Hepatocyte (in vitro differentiated cells): ENCODE measurements around the gene WDR11. TPM values are rescaled to one million over a fixed set of nuclear protein-coding genes. Genes with fewer than 3 reads are reported as not detected.
"Not testable (repeated sequence)": the region's sequence is repeated elsewhere in the genome, so short reads cannot be mapped to it uniquely, and the experiment has no call there.

ENCODE experiments used
- DNase-seq: peaks from one replicate; pipeline ENCODE4 v3.0.0-alpha.2; 2016; ENCODE audit warnings: low spot score
- H2AFZ ChIP-seq: fragments of 200-600 bp; sonication (generic); 2 replicates; pipeline ENCODE4 v1.6.0; 2016; ENCODE audit warnings: antibody characterized with exemption, mild to moderate bottlenecking
- H3K27ac ChIP-seq: fragments of 200-600 bp; sonication (generic); 2 replicates; pipeline ENCODE4 v1.5.1; 2016; ENCODE audit warnings: mild to moderate bottlenecking
- H3K27me3 ChIP-seq: fragments of 200-600 bp; sonication (generic); 2 replicates; pipeline ENCODE4 v1.6.1; 2016
- H3K36me3 ChIP-seq: fragments of 200-600 bp; sonication (generic); replicated peaks from 2 replicates; pipeline ENCODE4 v1.5.1; 2016; ENCODE audit warnings: low read depth; ENCODE audit not compliant: insufficient read depth
- H3K4me1 ChIP-seq: fragments of 200-600 bp; sonication (generic); 2 replicates; pipeline ENCODE4 v1.5.1; 2016; ENCODE audit warnings: mild to moderate bottlenecking, moderate library complexity; ENCODE audit not compliant: insufficient read depth
- H3K4me2 ChIP-seq: fragments of 200-600 bp; sonication (generic); 2 replicates; pipeline ENCODE4 v1.6.0; 2016
- H3K4me3 ChIP-seq: fragments of 200-600 bp; sonication (generic); 2 replicates; pipeline ENCODE4 v1.5.1; 2016; ENCODE audit warnings: mild to moderate bottlenecking
- H3K79me2 ChIP-seq: fragments of 200-600 bp; sonication (generic); 2 replicates; pipeline ENCODE4 v1.6.0; 2017; ENCODE audit warnings: mild to moderate bottlenecking
- H3K9me2 ChIP-seq: fragments of 200-600 bp; sonication (generic); replicated peaks from 2 replicates; pipeline ENCODE4 v1.6.0; 2017; ENCODE audit warnings: mild to moderate bottlenecking; ENCODE audit not compliant: insufficient read depth
- H3K9me3 ChIP-seq: fragments of 200-600 bp; sonication (generic); 2 replicates; pipeline ENCODE4 v1.5.1; 2016; ENCODE audit warnings: low read depth, mild to moderate bottlenecking
- H4K20me1 ChIP-seq: fragments of 200-600 bp; sonication (generic); 2 replicates; pipeline ENCODE4 v1.6.0; 2016; ENCODE audit warnings: mild to moderate bottlenecking; ENCODE audit not compliant: insufficient read depth, poor library complexity, severe bottlenecking
- EZH2 ChIP-seq: fragments of 200-600 bp; sonication (generic); IDR thresholded peaks from 2 replicates; pipeline ENCODE4 v1.6.1; 2016; ENCODE audit warnings: antibody characterized with exemption, mild to moderate bottlenecking, borderline replicate concordance
- EZH2phosphoT487 ChIP-seq: fragments of 200-600 bp; sonication (generic); IDR thresholded peaks from one replicate; pipeline ENCODE4 v1.6.1; 2018; ENCODE audit warnings: antibody characterized with exemption, mild to moderate bottlenecking, low read depth, moderate library complexity; ENCODE audit not compliant: unreplicated experiment, severe bottlenecking
- WGBS: methylation state at CpG from one replicate; pipeline ENCODE4 v1.1.6; 2016; ENCODE audit warnings: low lambda C conversion rate; ENCODE audit errors: missing lambda C conversion rate; 5-methylcytosine and 5-hydroxymethylcytosine counted together
- polyA plus RNA-seq: library from polyadenylated mRNA; unstranded; fragments of >200 nt; fragmentation: Nextera tagmentation; extraction: Ambion mirVana; gene quantifications from 2 replicates; pipeline ENCODE4 v1.2.1, GENCODE V29; 2016
- total RNA-seq: library from RNA; depleted of rRNA; stranded (reverse); fragments of >200 nt; gene quantifications from 2 replicates; pipeline ENCODE4 v1.2.3, GENCODE V29; 2014
- TF ChIP-seq, protein P1 (sequence below): fragments of 200-600 bp; sonication (generic); IDR thresholded peaks from 2 replicates; pipeline ENCODE4 v1.5.1; 2016; ENCODE audit warnings: antibody characterized with exemption, mild to moderate bottlenecking; ENCODE audit not compliant: poor library complexity

Gene WDR11
- total and polyA plus RNA-seq, 2 experiments from 2014 or later = 25.9 to 66.6 TPM

DNA sequence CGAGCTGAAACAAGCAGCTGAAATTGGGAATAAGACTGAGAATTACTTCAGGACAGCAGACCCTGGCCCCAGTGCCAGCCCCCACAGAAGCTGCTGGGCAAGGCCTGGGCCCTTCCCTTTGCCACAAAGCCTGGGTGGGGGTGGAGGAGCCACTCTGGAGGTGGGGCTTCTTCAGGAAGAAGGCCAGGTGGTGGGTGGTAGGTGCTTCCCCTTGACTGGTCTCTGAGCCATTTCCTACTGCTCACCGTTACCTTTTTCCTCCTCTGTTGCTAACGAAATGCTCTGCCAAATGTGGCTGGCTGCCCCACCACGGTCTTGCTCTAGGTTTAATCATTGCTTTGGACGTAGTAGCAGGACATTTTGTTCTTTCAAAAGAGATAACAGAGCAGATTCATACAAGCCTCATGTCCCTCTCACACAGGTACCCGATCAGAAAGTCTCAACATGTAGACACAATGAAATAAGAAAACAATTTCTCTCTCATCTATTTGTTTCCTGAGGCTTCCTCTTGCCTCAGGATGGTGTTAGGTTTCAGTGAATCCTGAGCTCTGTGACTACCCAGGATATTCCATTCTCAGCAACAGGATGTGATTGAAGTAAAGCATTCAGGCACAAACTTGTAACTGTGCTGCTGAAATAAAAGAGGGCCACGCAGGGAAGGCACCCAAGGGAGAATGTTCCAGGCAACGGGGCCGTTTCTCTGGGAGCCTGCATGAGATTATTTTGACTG, 66.5 kb downstream of the WDR11 start:
- WGBS = 93% methylated on average over 9 of the region's 9 CpGs
- Histone ChIP-seq H3K27me3 (no peaks in the 10 kb centered on the region), H4K20me1 (no peaks in the 10 kb centered on the region), H3K9me3 (no peaks in the 10 kb centered on the region), H3K4me3 (no peak overlapping the region), H3K9me2 (no peaks in the 10 kb centered on the region), H3K36me3 (no peaks in the 10 kb centered on the region), H3K79me2 (no peaks in the 10 kb centered on the region), H2AFZ (no peak overlapping the region), H3K4me1 (no peaks in the 10 kb centered on the region), H3K27ac (no peak overlapping the region), H3K4me2 (no peak overlapping the region)
- DNase-seq = no peak
- TF ChIP-seq EZH2phosphoT487 = no peak
- no peak for TF ChIP-seq EZH2
- TF ChIP-seq, protein P1, sequence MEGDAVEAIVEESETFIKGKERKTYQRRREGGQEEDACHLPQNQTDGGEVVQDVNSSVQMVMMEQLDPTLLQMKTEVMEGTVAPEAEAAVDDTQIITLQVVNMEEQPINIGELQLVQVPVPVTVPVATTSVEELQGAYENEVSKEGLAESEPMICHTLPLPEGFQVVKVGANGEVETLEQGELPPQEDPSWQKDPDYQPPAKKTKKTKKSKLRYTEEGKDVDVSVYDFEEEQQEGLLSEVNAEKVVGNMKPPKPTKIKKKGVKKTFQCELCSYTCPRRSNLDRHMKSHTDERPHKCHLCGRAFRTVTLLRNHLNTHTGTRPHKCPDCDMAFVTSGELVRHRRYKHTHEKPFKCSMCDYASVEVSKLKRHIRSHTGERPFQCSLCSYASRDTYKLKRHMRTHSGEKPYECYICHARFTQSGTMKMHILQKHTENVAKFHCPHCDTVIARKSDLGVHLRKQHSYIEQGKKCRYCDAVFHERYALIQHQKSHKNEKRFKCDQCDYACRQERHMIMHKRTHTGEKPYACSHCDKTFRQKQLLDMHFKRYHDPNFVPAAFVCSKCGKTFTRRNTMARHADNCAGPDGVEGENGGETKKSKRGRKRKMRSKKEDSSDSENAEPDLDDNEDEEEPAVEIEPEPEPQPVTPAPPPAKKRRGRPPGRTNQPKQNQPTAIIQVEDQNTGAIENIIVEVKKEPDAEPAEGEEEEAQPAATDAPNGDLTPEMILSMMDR = no peak

DNA sequence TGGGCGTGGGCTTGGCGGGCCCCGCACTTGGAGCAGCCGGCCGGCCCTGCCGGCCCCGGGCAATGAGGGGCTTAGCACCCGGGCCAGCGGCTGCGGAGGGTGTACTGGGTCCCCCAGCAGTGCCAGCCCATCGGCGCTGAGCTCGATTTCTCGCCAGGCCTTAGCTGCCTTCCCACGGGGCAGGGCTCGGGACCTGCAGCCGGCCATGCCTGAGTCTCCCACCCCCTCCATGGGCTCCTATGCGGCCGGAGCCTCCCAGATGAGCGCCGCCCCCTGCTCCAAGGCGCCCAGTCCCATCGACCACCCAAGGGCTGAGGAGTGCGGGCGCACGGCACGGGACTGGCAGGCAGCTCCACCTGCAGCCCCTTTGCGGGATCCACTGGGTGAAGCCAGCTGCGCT, 72.7 kb downstream of the WDR11 start:
- H3K4me1 ChIP-seq, H3K27ac ChIP-seq, H3K36me3 ChIP-seq, H4K20me1 ChIP-seq, H2AFZ ChIP-seq, H3K27me3 ChIP-seq, H3K4me2 ChIP-seq, H3K79me2 ChIP-seq, H3K4me3 ChIP-seq, H3K9me2 ChIP-seq, DNase-seq, H3K9me3 ChIP-seq: not testable (repeated sequence)
- WGBS = 96% methylated on average over 19 of the region's 29 CpGs

GRCh38 chr10:120926611-120927010, 75.4 kb downstream of the WDR11 start:
- no peak for DNase-seq
- Histone ChIP-seq H3K79me2 (no peaks in the 10 kb centered on the region), H3K4me2 (no peak overlapping the region), H4K20me1 (no peaks in the 10 kb centered on the region), H3K9me3 (no peaks in the 10 kb centered on the region), H3K27me3 (no peaks in the 10 kb centered on the region), H3K4me3 (no peak overlapping the region), H3K36me3 (no peaks in the 10 kb centered on the region), H3K4me1 (peaks cover 7% of the 10 kb centered on the region), H3K27ac (no peak overlapping the region), H2AFZ (no peak overlapping the region), H3K9me2 (no peaks in the 10 kb centered on the region)
- TF ChIP-seq EZH2phosphoT487 = no peak
- TF ChIP-seq EZH2 = no peak
- TF ChIP-seq, protein P1 = no peak
- WGBS = 92% methylated on average over 6 of the region's 6 CpGs

GRCh38 chr10:120927352-120927751, 76.2 kb downstream of the WDR11 start:
- Histone ChIP-seq H3K4me3 (no peak overlapping the region), H3K4me1 (peaks cover 7% of the 10 kb centered on the region), H3K27me3 (no peaks in the 10 kb centered on the region), H3K79me2 (no peaks in the 10 kb centered on the region), H3K4me2 (no peak overlapping the region), H3K9me3 (no peaks in the 10 kb centered on the region), H2AFZ (no peak overlapping the region), H3K36me3 (no peaks in the 10 kb centered on the region), H4K20me1 (no peaks in the 10 kb centered on the region), H3K27ac (no peak overlapping the region), H3K9me2 (no peaks in the 10 kb centered on the region)
- DNase-seq = no peak
- 95% methylated on average over 4 of the region's 4 CpGs for whole genome bisulfite sequencing
- TF ChIP-seq, protein P1 = no peak
- no peak for TF ChIP-seq EZH2
- TF ChIP-seq EZH2phosphoT487 = no peak
